PC-3 (cell line): ENCODE results near the gene TMEM59.

Source experiments
- CTCF ChIP-seq: fragments of 300-600 bp; sonication (generic); conservative IDR thresholded peaks from 2 replicates; pipeline ENCODE4 v1.5.1; 2017; ENCODE audit warnings: antibody characterized with exemption, low read depth, mild to moderate bottlenecking, low read length
- EZH2 ChIP-seq: fragments of 300-600 bp; sonication (generic); IDR thresholded peaks from one replicate; pipeline ENCODE4 v1.6.1; 2017; ENCODE audit warnings: antibody characterized with exemption, mild to moderate bottlenecking, low read length; ENCODE audit not compliant: unreplicated experiment

GRCh38 chr1:54091666-54092065 lies 38.7 kb upstream of the TMEM59 start:
- no peak for TF ChIP-seq EZH2
- TF ChIP-seq CTCF = no peak
